Measurements from ENCODE around the gene ZNF438. TPM values are rescaled to one million over a fixed set of nuclear protein-coding genes. Genes with fewer than 3 reads are reported as not detected.

ZNF438 gene
- total and polyA plus RNA-seq, 4 experiments from 2014 or later, result 2.0 to 4.5 (median 3.9) TPM

- Histone ChIP-seq H3K27me3 (ENCODE audit: insufficient read depth, low read length) (no peaks in the 10 kb centered on the region), H3K4me1 (ENCODE audit: insufficient read depth, low read length) (no peaks in the 10 kb centered on the region), H3K9me3 (ENCODE audit: control insufficient read depth in 1 of 2, low read length in 2 of 2) (no peaks in the 10 kb centered on the region), H3K27ac (ENCODE audit: low read depth, low read length) (no peak overlapping the region), H3K36me3 (ENCODE audit: insufficient read depth, low read length) (no peaks in the 10 kb centered on the region), H3K4me3 (ENCODE audit: low read length in 2 of 2) (no peak overlapping the region)
- H3K36me3 Mint-ChIP-seq, result no peaks in the 10 kb centered on the region
- H3K9me3 Mint-ChIP-seq, result peaks cover 0 to 2% (median 0%) of the 10 kb centered on the region in 8 donors
- H3K27ac Mint-ChIP-seq, result no peak overlapping the region
- no peaks in the 10 kb centered on the region for H3K4me1 Mint-ChIP-seq
- no peak overlapping the region for H3K4me3 Mint-ChIP-seq
- POLR2A ChIA-PET (ENCODE audit: partially characterized antibody), result no interaction called here
- no peak for DNase-seq
- intact Hi-C loops (cut with micrococcal nuclease), result no loop called here
- H3K27me3 Mint-ChIP-seq, result no peaks in the 10 kb centered on the region
- CTCF ChIA-PET (ENCODE audit: partially characterized antibody), result no interaction called here
Observed at GRCh38 chr10:30836406-30836805, 195.3 kb downstream of the ZNF438 start.

- intact Hi-C loops (cut with micrococcal nuclease), result no loop called here
- no peak overlapping the region for H3K4me3 Mint-ChIP-seq
- H3K36me3 ChIP-seq (ENCODE audit: insufficient read depth, low read length), result no peaks in the 10 kb centered on the region
- H3K27ac ChIP-seq (ENCODE audit: low read depth, low read length), result no peak overlapping the region
- peaks cover 0 to 2% (median 0%) of the 10 kb centered on the region in 8 donors for H3K9me3 Mint-ChIP-seq
- H3K27me3 ChIP-seq (ENCODE audit: insufficient read depth, low read length), result no peaks in the 10 kb centered on the region
- H3K36me3 Mint-ChIP-seq, result no peaks in the 10 kb centered on the region
- no peak overlapping the region for H3K27ac Mint-ChIP-seq
- H3K9me3 ChIP-seq (ENCODE audit: control insufficient read depth in 1 of 2, low read length in 2 of 2), result no peaks in the 10 kb centered on the region
- no peaks in the 10 kb centered on the region for H3K4me1 Mint-ChIP-seq
- no peaks in the 10 kb centered on the region for H3K27me3 Mint-ChIP-seq
- ChIA-PET CTCF (ENCODE audit: partially characterized antibody) (no interaction called here), POLR2A (ENCODE audit: partially characterized antibody) (no interaction called here)
- H3K4me1 ChIP-seq (ENCODE audit: insufficient read depth, low read length), result no peaks in the 10 kb centered on the region
- DNase-seq, result no peak
- no peak overlapping the region for H3K4me3 ChIP-seq (ENCODE audit: low read length in 2 of 2)
Observed at GRCh38 chr10:30835146-30835545, 196.5 kb downstream of the ZNF438 start.

GRCh38 chr10:30834651-30835050, 197.0 kb downstream of the ZNF438 start:
- Mint-ChIP-seq H3K27ac (no peak overlapping the region), H3K4me1 (no peaks in the 10 kb centered on the region), H3K36me3 (no peaks in the 10 kb centered on the region), H3K9me3 (peaks cover 0 to 2% (median 0%) of the 10 kb centered on the region in 8 donors), H3K4me3 (no peak overlapping the region), H3K27me3 (no peaks in the 10 kb centered on the region)
- no peak for DNase-seq
- POLR2A ChIA-PET (ENCODE audit: partially characterized antibody), result no interaction called here
- Histone ChIP-seq H3K9me3 (ENCODE audit: control insufficient read depth in 1 of 2, low read length in 2 of 2) (no peaks in the 10 kb centered on the region), H3K27ac (ENCODE audit: low read depth, low read length) (no peak overlapping the region), H3K27me3 (ENCODE audit: insufficient read depth, low read length) (no peaks in the 10 kb centered on the region), H3K4me1 (ENCODE audit: insufficient read depth, low read length) (no peaks in the 10 kb centered on the region), H3K36me3 (ENCODE audit: insufficient read depth, low read length) (no peaks in the 10 kb centered on the region), H3K4me3 (ENCODE audit: low read length in 2 of 2) (no peak overlapping the region)
- CTCF ChIA-PET (ENCODE audit: partially characterized antibody), result interaction anchor here (1.2 kb wide), 1 partner anchor 22 kb away, joined by 3 read pairs; no protein-coding TSS in a partner anchor
- intact Hi-C loops (cut with micrococcal nuclease), result no loop called here

GRCh38 chr10:30834153-30834552, 197.5 kb downstream of the ZNF438 start:
- H3K27me3 Mint-ChIP-seq, result no peaks in the 10 kb centered on the region
- Histone ChIP-seq H3K9me3 (ENCODE audit: control insufficient read depth in 1 of 2, low read length in 2 of 2) (no peaks in the 10 kb centered on the region), H3K4me1 (ENCODE audit: insufficient read depth, low read length) (no peaks in the 10 kb centered on the region), H3K4me3 (ENCODE audit: low read length in 2 of 2) (no peak overlapping the region), H3K27ac (ENCODE audit: low read depth, low read length) (no peak overlapping the region), H3K27me3 (ENCODE audit: insufficient read depth, low read length) (no peaks in the 10 kb centered on the region), H3K36me3 (ENCODE audit: insufficient read depth, low read length) (no peaks in the 10 kb centered on the region)
- no peaks in the 10 kb centered on the region for H3K4me1 Mint-ChIP-seq
- DNase-seq, result no peak
- CTCF ChIA-PET (ENCODE audit: partially characterized antibody), result interaction anchor here (1.1 to 1.4 kb wide), 3 partner anchors 13 to 50 kb away, joined by 3 to 5 read pairs (median 3); no protein-coding TSS in a partner anchor
- no peaks in the 10 kb centered on the region for H3K36me3 Mint-ChIP-seq
- intact Hi-C loops (cut with micrococcal nuclease), result no loop called here
- no peak overlapping the region for H3K4me3 Mint-ChIP-seq
- H3K9me3 Mint-ChIP-seq, result peaks cover 0 to 2% (median 0%) of the 10 kb centered on the region in 8 donors
- POLR2A ChIA-PET (ENCODE audit: partially characterized antibody), result no interaction called here
- no peak overlapping the region for H3K27ac Mint-ChIP-seq

GRCh38 chr10:30833628-30833970, 198.1 kb downstream of the ZNF438 start:
- no peaks in the 10 kb centered on the region for H3K9me3 ChIP-seq (ENCODE audit: control insufficient read depth in 1 of 2, low read length in 2 of 2)
- H3K27ac Mint-ChIP-seq, result no peak overlapping the region
- intact Hi-C loops (cut with micrococcal nuclease), result no loop called here
- no peak overlapping the region for H3K4me3 ChIP-seq (ENCODE audit: low read length in 2 of 2)
- no peaks in the 10 kb centered on the region for H3K36me3 Mint-ChIP-seq
- no peaks in the 10 kb centered on the region for H3K27me3 ChIP-seq (ENCODE audit: insufficient read depth, low read length)
- no peaks in the 10 kb centered on the region for H3K36me3 ChIP-seq (ENCODE audit: insufficient read depth, low read length)
- H3K4me3 Mint-ChIP-seq, result no peak overlapping the region
- no peak overlapping the region for H3K27ac ChIP-seq (ENCODE audit: low read depth, low read length)
- DNase-seq, result no peak
- no peaks in the 10 kb centered on the region for H3K4me1 Mint-ChIP-seq
- no peaks in the 10 kb centered on the region for H3K27me3 Mint-ChIP-seq
- ChIA-PET POLR2A (ENCODE audit: partially characterized antibody) (no interaction called here), CTCF (ENCODE audit: partially characterized antibody) (interaction anchor here (1.1 to 1.4 kb wide), 3 partner anchors 13 to 49 kb away, joined by 3 to 5 read pairs (median 3); no protein-coding TSS in a partner anchor)
- no peaks in the 10 kb centered on the region for H3K9me3 Mint-ChIP-seq
- H3K4me1 ChIP-seq (ENCODE audit: insufficient read depth, low read length), result no peaks in the 10 kb centered on the region

GRCh38 chr10:30832749-30833627, 198.7 kb downstream of the ZNF438 start:
- DNase-seq, result no peak
- Mint-ChIP-seq H3K27me3 (no peaks in the 10 kb centered on the region), H3K27ac (peak overlapping the region in 1 of 7 donors; percentile 66), H3K4me3 (no peak overlapping the region), H3K9me3 (no peaks in the 10 kb centered on the region), H3K36me3 (no peaks in the 10 kb centered on the region), H3K4me1 (no peaks in the 10 kb centered on the region)
- no peaks in the 10 kb centered on the region for H3K9me3 ChIP-seq (ENCODE audit: control insufficient read depth in 1 of 2, low read length in 2 of 2)
- no peaks in the 10 kb centered on the region for H3K4me1 ChIP-seq (ENCODE audit: insufficient read depth, low read length)
- intact Hi-C loops (cut with micrococcal nuclease), result no loop called here
- ChIA-PET POLR2A (ENCODE audit: partially characterized antibody) (no interaction called here), CTCF (ENCODE audit: partially characterized antibody) (interaction anchor here (1.1 to 1.4 kb wide), 2 partner anchors 14 to 49 kb away, joined by 3 to 5 read pairs; no protein-coding TSS in a partner anchor)
- H3K27me3 ChIP-seq (ENCODE audit: insufficient read depth, low read length), result no peaks in the 10 kb centered on the region
- no peak overlapping the region for H3K27ac ChIP-seq (ENCODE audit: low read depth, low read length)
- H3K36me3 ChIP-seq (ENCODE audit: insufficient read depth, low read length), result no peaks in the 10 kb centered on the region
- H3K4me3 ChIP-seq (ENCODE audit: low read length in 2 of 2), result no peak overlapping the region

- Mint-ChIP-seq H3K4me3 (no peak overlapping the region), H3K9me3 (no peaks in the 10 kb centered on the region), H3K4me1 (no peaks in the 10 kb centered on the region), H3K27me3 (peaks cover 2 to 3% of the 10 kb centered on the region in 2 donors), H3K36me3 (no peaks in the 10 kb centered on the region), H3K27ac (peak overlapping the region in 1 of 7 donors; percentile 33)
- no peaks in the 10 kb centered on the region for H3K4me1 ChIP-seq (ENCODE audit: insufficient read depth, low read length)
- H3K36me3 ChIP-seq (ENCODE audit: insufficient read depth, low read length), result no peaks in the 10 kb centered on the region
- no peaks in the 10 kb centered on the region for H3K9me3 ChIP-seq (ENCODE audit: control insufficient read depth in 1 of 2, low read length in 2 of 2)
- ChIA-PET POLR2A (ENCODE audit: partially characterized antibody) (no interaction called here), CTCF (ENCODE audit: partially characterized antibody) (interaction anchor here (1.3 kb wide), 2 partner anchors 16 to 938 kb away, joined by 3 read pairs; no protein-coding TSS in a partner anchor)
- intact Hi-C loops (cut with micrococcal nuclease), result no loop called here
- no peak overlapping the region for H3K4me3 ChIP-seq (ENCODE audit: low read length in 2 of 2)
- H3K27me3 ChIP-seq (ENCODE audit: insufficient read depth, low read length), result no peaks in the 10 kb centered on the region
- H3K27ac ChIP-seq (ENCODE audit: low read depth, low read length), result no peak overlapping the region
- DNase-seq, result no peak
Observed at GRCh38 chr10:30832001-30832748, 199.5 kb downstream of the ZNF438 start.
